GM13976 (cell line): ENCODE results near the gene SCAI.
"Not testable (repeated sequence)": the region's sequence is repeated elsewhere in the genome, so short reads cannot be mapped to it uniquely, and the experiment has no call there.

Source experiments
- DNase-seq: peaks from one replicate; pipeline ENCODE4 v3.0.0; 2012; ENCODE audit warnings: low spot score
- CTCF ChIP-seq: IDR thresholded peaks from 2 replicates; pipeline ENCODE4 v1.5.1; 2012; ENCODE audit warnings: borderline replicate concordance, mild to moderate bottlenecking; ENCODE audit not compliant: insufficient read depth; ENCODE audit errors: extremely low read depth, missing control alignments, control extremely low read depth
- in situ Hi-C: fragments of 300-500 bp; cut with MboI; formaldehyde crosslinking; loops from one replicate; pipeline ENCODE4 v1.12.0; 2022; ENCODE audit warnings: low sequenced_read_pairs, mixed read lengths, inconsistent platforms; ENCODE audit not compliant: unreplicated experiment

The SCAI gene

GRCh38 chr9:125089331-125089730, 54.0 kb downstream of the SCAI start:
- DNase-seq: peak; percentile 44
- in situ Hi-C loops: no loop called here
- TF ChIP-seq CTCF: no peak

- TF ChIP-seq CTCF: no peak
- in situ Hi-C loops: no loop called here
- DNase-seq: no peak
Measured at GRCh38 chr9:125088752-125089151, 54.6 kb downstream of the SCAI start.

GRCh38 chr9:125085703-125086477, 57.4 kb downstream of the SCAI start:
- in situ Hi-C loops: no loop called here
- no peak for DNase-seq
- TF ChIP-seq CTCF: no peak

- in situ Hi-C loops, DNase-seq: not testable (repeated sequence)
Measured at GRCh38 chr9:125082197-125082596, 61.1 kb downstream of the SCAI start.

- in situ Hi-C loops, DNase-seq: not testable (repeated sequence)
Measured at GRCh38 chr9:125080797-125081196, 62.5 kb downstream of the SCAI start.

- TF ChIP-seq CTCF: no peak
- no peak for DNase-seq
- in situ Hi-C loops: no loop called here
Measured at GRCh38 chr9:125079931-125080330, 63.4 kb downstream of the SCAI start.

- in situ Hi-C loops: no loop called here
Measured at GRCh38 chr9:125075997-125076396, 67.3 kb downstream of the SCAI start.

More at GRCh38 chr9:125075997-125076396, 67.3 kb downstream of the SCAI start:
- no peak for TF ChIP-seq CTCF
- DNase-seq: no peak
